ENCODE measurements around the gene SLC25A47.

Gene SLC25A47

DNA sequence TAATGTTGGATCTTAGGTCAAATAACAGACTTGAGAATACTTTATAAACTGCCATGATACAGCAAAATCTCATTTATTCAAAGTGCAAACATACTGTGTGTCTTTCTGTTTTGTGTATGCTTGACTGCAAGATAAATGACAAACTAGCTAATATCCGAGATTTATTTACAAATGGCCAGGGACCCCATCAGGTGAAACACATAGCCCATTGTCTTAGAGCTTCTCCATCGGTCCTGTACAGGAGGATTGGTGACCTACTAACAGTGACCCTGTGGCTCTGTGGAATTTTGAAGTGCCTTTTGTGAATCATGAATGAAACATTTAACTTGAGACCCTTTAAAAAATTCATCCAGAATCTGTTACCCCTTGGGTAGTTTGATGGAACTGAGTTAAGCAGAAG is 44.0 kb upstream of the SLC25A47 start:
- WGBS, 2 donors (ENCODE audit: extremely low coverage in 2 of 2, insufficient read length in 2 of 2, insufficient replicate concordance in 1 of 2) = no CpG with 5 or more reads among the region's 2 CpGs
- Histone ChIP-seq H3K36me3 (replicated peaks in 1 of 2; ENCODE audit: control insufficient read depth in 2 of 2, insufficient read depth in 2 of 2, low read length in 2 of 2) (peaks cover 22 to 83% of the 10 kb centered on the region in 2 donors), H2BK5ac (ENCODE audit: low read length) (no peak overlapping the region), H3K4me3 (ENCODE audit: low read length in 2 of 2) (no peak overlapping the region), H2BK12ac (ENCODE audit: low read length) (no peak overlapping the region), H3K27ac (replicated peaks; ENCODE audit: low read length) (no peak overlapping the region), H3K4ac (ENCODE audit: low read length) (no peak overlapping the region), H4K8ac (ENCODE audit: low read depth, low read length) (no peak overlapping the region), H3K79me1 (ENCODE audit: low read depth, low read length) (peaks cover 6% of the 10 kb centered on the region), H2AFZ (ENCODE audit: low read length) (no peak overlapping the region), H3K9ac (ENCODE audit: low read depth, low read length, poor library complexity) (no peak overlapping the region), H3K4me1 (ENCODE audit: control insufficient read depth in 2 of 2, insufficient read depth in 1 of 2, low read depth in 1 of 2, low read length in 2 of 2) (peaks cover 3% of the 10 kb centered on the region in 2 donors), H2BK15ac (ENCODE audit: low read length) (no peak overlapping the region), H2BK120ac (ENCODE audit: low read depth, low read length) (no peak overlapping the region), H3K27me3 (ENCODE audit: control insufficient read depth in 3 of 3, insufficient read depth in 3 of 3, low read depth in 1 of 3, low read length in 3 of 3) (no peaks in the 10 kb centered on the region), H3K18ac (ENCODE audit: low read length) (no peak overlapping the region), H3K23ac (ENCODE audit: low read depth, low read length, poor library complexity) (no peak overlapping the region), H3K4me2 (ENCODE audit: insufficient read depth, low read length, poor library complexity, severe bottlenecking) (no peak overlapping the region), H2AK5ac (ENCODE audit: low read depth, low read length) (no peak overlapping the region), H3K14ac (ENCODE audit: low read length) (no peak overlapping the region), H4K91ac (ENCODE audit: low read depth, low read length, poor library complexity) (no peak overlapping the region), H3K9me3 (replicated peaks in 1 of 2; ENCODE audit: control insufficient read depth in 2 of 2, insufficient read depth in 1 of 2, low read depth in 1 of 2, low read length in 2 of 2) (no peaks in the 10 kb centered on the region)
- no peak for DNase-seq (ENCODE audit: low spot score)

DNA sequence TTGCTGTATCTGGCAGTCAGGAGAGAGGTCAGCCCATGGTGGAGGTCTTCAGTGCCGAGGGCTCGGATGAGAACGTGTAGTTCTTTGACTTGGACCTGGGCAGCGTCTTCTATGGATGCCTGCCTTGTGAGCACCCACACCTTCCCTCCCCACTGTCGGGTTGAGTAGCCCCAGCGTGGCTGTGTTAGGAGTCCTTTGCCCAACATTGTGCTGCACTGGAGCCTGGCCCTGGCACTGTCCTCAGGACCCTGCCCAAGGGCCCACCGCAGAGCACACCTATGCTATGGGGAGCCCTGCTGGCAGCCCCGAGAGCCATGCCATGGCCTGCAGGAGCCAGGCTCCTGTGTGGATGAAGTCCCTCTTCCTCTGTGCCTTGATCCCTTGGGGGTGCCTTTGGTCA is 43.6 kb upstream of the SLC25A47 start:
- Histone ChIP-seq H2BK5ac (ENCODE audit: low read length) (no peak overlapping the region), H3K4me1 (ENCODE audit: control insufficient read depth in 2 of 2, insufficient read depth in 1 of 2, low read depth in 1 of 2, low read length in 2 of 2) (peaks cover 3 to 5% of the 10 kb centered on the region in 2 donors), H3K4me2 (ENCODE audit: insufficient read depth, low read length, poor library complexity, severe bottlenecking) (no peak overlapping the region), H3K14ac (ENCODE audit: low read length) (no peak overlapping the region), H3K4me3 (ENCODE audit: low read length in 2 of 2) (no peak overlapping the region), H4K91ac (ENCODE audit: low read depth, low read length, poor library complexity) (no peak overlapping the region), H3K23ac (ENCODE audit: low read depth, low read length, poor library complexity) (no peak overlapping the region), H2AFZ (ENCODE audit: low read length) (no peak overlapping the region), H2BK15ac (ENCODE audit: low read length) (no peak overlapping the region), H3K36me3 (replicated peaks in 1 of 2; ENCODE audit: control insufficient read depth in 2 of 2, insufficient read depth in 2 of 2, low read length in 2 of 2) (peaks cover 20 to 80% of the 10 kb centered on the region in 2 donors), H3K79me1 (ENCODE audit: low read depth, low read length) (peaks cover 4% of the 10 kb centered on the region), H2AK5ac (ENCODE audit: low read depth, low read length) (no peak overlapping the region), H3K27ac (replicated peaks; ENCODE audit: low read length) (no peak overlapping the region), H4K8ac (ENCODE audit: low read depth, low read length) (no peak overlapping the region), H2BK12ac (ENCODE audit: low read length) (no peak overlapping the region), H3K27me3 (ENCODE audit: control insufficient read depth in 3 of 3, insufficient read depth in 3 of 3, low read depth in 1 of 3, low read length in 3 of 3) (no peaks in the 10 kb centered on the region), H3K9me3 (replicated peaks in 1 of 2; ENCODE audit: control insufficient read depth in 2 of 2, insufficient read depth in 1 of 2, low read depth in 1 of 2, low read length in 2 of 2) (no peaks in the 10 kb centered on the region), H3K4ac (ENCODE audit: low read length) (no peak overlapping the region), H2BK120ac (ENCODE audit: low read depth, low read length) (no peak overlapping the region), H3K18ac (ENCODE audit: low read length) (no peak overlapping the region), H3K9ac (ENCODE audit: low read depth, low read length, poor library complexity) (peak overlapping the region; percentile 3)
- DNase-seq (ENCODE audit: low spot score) = no peak
- WGBS, 2 donors (ENCODE audit: extremely low coverage in 2 of 2, insufficient read length in 2 of 2, insufficient replicate concordance in 1 of 2) = no CpG with 5 or more reads among the region's 8 CpGs

DNA sequence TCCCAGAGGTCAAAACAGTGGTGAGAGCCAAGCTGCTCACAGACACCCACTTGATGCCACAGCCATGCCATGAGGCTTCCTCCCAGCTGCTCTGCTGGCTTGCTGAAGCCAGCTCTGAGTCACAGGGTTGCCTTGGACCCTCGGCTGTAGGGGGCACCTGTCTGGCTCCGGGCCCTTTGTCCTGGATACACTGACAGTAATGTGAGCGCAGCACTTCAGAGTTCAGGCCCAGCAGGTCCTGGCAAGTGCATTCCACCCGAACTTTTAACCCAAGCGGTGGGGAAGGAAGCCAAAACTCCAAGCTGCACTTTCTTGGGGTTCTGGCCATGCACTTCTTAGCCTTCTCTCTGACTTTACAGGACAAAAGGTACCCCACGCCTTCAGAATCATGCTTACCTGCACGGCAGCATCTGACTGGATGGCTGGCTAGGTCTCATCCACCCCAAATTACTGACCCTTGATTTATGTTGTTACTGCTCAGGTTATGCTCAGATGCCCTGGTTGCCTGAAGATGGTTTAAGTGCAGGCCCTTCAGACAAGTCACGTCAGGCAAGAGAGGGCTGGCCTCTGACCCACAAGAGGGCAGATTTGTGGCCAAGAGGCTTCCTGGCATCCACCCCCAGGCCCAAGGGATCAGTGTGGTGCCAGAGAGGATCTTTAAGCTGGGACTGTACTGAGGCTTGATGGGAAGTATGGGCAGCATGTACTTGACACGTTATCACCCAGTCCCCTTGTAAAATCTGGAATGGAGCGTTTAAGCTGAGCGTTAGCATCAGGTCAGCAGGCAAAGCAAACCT is 41.7 kb upstream of the SLC25A47 start:
- Histone ChIP-seq H3K27ac (replicated peaks; ENCODE audit: low read length) (no peak overlapping the region), H2BK120ac (ENCODE audit: low read depth, low read length) (no peak overlapping the region), H2AFZ (ENCODE audit: low read length) (no peak overlapping the region), H3K4me1 (ENCODE audit: control insufficient read depth in 2 of 2, insufficient read depth in 1 of 2, low read depth in 1 of 2, low read length in 2 of 2) (peaks cover 0 to 5% of the 10 kb centered on the region in 2 donors), H3K9me3 (replicated peaks in 1 of 2; ENCODE audit: control insufficient read depth in 2 of 2, insufficient read depth in 1 of 2, low read depth in 1 of 2, low read length in 2 of 2) (no peaks in the 10 kb centered on the region), H3K27me3 (ENCODE audit: control insufficient read depth in 3 of 3, insufficient read depth in 3 of 3, low read depth in 1 of 3, low read length in 3 of 3) (no peaks in the 10 kb centered on the region), H2BK5ac (ENCODE audit: low read length) (no peak overlapping the region), H2BK12ac (ENCODE audit: low read length) (no peak overlapping the region), H3K23ac (ENCODE audit: low read depth, low read length, poor library complexity) (no peak overlapping the region), H3K4me3 (ENCODE audit: low read length in 2 of 2) (no peak overlapping the region), H2BK15ac (ENCODE audit: low read length) (no peak overlapping the region), H3K36me3 (replicated peaks in 1 of 2; ENCODE audit: control insufficient read depth in 2 of 2, insufficient read depth in 2 of 2, low read length in 2 of 2) (peaks cover 16 to 61% of the 10 kb centered on the region in 2 donors), H3K4me2 (ENCODE audit: insufficient read depth, low read length, poor library complexity, severe bottlenecking) (no peak overlapping the region), H3K4ac (ENCODE audit: low read length) (no peak overlapping the region), H3K14ac (ENCODE audit: low read length) (no peak overlapping the region), H2AK5ac (ENCODE audit: low read depth, low read length) (no peak overlapping the region), H3K79me1 (ENCODE audit: low read depth, low read length) (peaks cover 7% of the 10 kb centered on the region), H3K9ac (ENCODE audit: low read depth, low read length, poor library complexity) (no peak overlapping the region), H3K18ac (ENCODE audit: low read length) (no peak overlapping the region), H4K8ac (ENCODE audit: low read depth, low read length) (no peak overlapping the region), H4K91ac (ENCODE audit: low read depth, low read length, poor library complexity) (no peak overlapping the region)
- no CpG with 5 or more reads among the region's 11 CpGs for WGBS, 2 donors (ENCODE audit: extremely low coverage in 2 of 2, insufficient read length in 2 of 2, insufficient replicate concordance in 1 of 2)
- DNase-seq (ENCODE audit: low spot score) = no peak

DNA sequence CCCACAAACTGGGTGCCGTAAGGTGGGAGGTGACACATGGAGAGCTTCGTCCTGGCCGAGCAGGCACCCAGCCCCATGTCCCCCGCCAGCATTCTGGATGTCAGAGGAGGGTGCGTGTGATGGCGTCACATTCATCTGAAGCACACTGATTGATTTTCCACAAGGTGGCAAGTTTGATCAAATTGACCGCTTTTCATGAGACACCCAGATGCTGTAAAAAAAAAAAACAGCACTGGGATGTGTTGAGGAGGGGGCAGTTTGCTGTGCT is 41.1 kb upstream of the SLC25A47 start:
- peaks cover 14 to 58% of the 10 kb centered on the region in 2 donors for H3K36me3 ChIP-seq (replicated peaks in 1 of 2; ENCODE audit: control insufficient read depth in 2 of 2, insufficient read depth in 2 of 2, low read length in 2 of 2)
- H4K8ac ChIP-seq (ENCODE audit: low read depth, low read length) = no peak overlapping the region
- no peak overlapping the region for H3K18ac ChIP-seq (ENCODE audit: low read length)
- no peak overlapping the region for H3K27ac ChIP-seq (replicated peaks; ENCODE audit: low read length)
- peaks cover 0 to 6% of the 10 kb centered on the region in 2 donors for H3K4me1 ChIP-seq (ENCODE audit: control insufficient read depth in 2 of 2, insufficient read depth in 1 of 2, low read depth in 1 of 2, low read length in 2 of 2)
- H3K4me3 ChIP-seq (ENCODE audit: low read length in 2 of 2) = no peak overlapping the region
- no peaks in the 10 kb centered on the region for H3K27me3 ChIP-seq (ENCODE audit: control insufficient read depth in 3 of 3, insufficient read depth in 3 of 3, low read depth in 1 of 3, low read length in 3 of 3)
- DNase-seq (ENCODE audit: low spot score) = no peak
- H2BK120ac ChIP-seq (ENCODE audit: low read depth, low read length) = no peak overlapping the region
- H2AFZ ChIP-seq (ENCODE audit: low read length) = no peak overlapping the region
- no peak overlapping the region for H3K9ac ChIP-seq (ENCODE audit: low read depth, low read length, poor library complexity)
- no peak overlapping the region for H3K23ac ChIP-seq (ENCODE audit: low read depth, low read length, poor library complexity)
- no peak overlapping the region for H3K4ac ChIP-seq (ENCODE audit: low read length)
- no CpG with 5 or more reads among the region's 7 CpGs for WGBS, 2 donors (ENCODE audit: extremely low coverage in 2 of 2, insufficient read length in 2 of 2, insufficient replicate concordance in 1 of 2)
- no peak overlapping the region for H3K14ac ChIP-seq (ENCODE audit: low read length)
- H3K9me3 ChIP-seq (replicated peaks in 1 of 2; ENCODE audit: control insufficient read depth in 2 of 2, insufficient read depth in 1 of 2, low read depth in 1 of 2, low read length in 2 of 2) = no peaks in the 10 kb centered on the region
- H2AK5ac ChIP-seq (ENCODE audit: low read depth, low read length) = no peak overlapping the region
- no peak overlapping the region for H2BK15ac ChIP-seq (ENCODE audit: low read length)
- peaks cover 7% of the 10 kb centered on the region for H3K79me1 ChIP-seq (ENCODE audit: low read depth, low read length)
- H4K91ac ChIP-seq (ENCODE audit: low read depth, low read length, poor library complexity) = no peak overlapping the region
- no peak overlapping the region for H2BK12ac ChIP-seq (ENCODE audit: low read length)
- no peak overlapping the region for H2BK5ac ChIP-seq (ENCODE audit: low read length)
- H3K4me2 ChIP-seq (ENCODE audit: insufficient read depth, low read length, poor library complexity, severe bottlenecking) = no peak overlapping the region

Measured in neuronal stem cell (in vitro differentiated cells).